WTC11 (cell line): ENCODE data around the gene MTA2. TPM values are rescaled to one million over a fixed set of nuclear protein-coding genes. Genes with fewer than 3 reads are reported as not detected.
A peak's percentile ranks its signal among the peaks of the same experiment; 100 is the strongest.

Experiments used
- AR ChIP-seq: fragments of 250-450 bp; sonication (Bioruptor Pico); IDR thresholded peaks from 2 replicates; pipeline ENCODE4 v1.9.0; 2021; ENCODE audit warnings: mild to moderate bottlenecking
- ATF1 ChIP-seq: sonication (generic); formaldehyde crosslinking; IDR thresholded peaks from 2 replicates; pipeline ENCODE4 v1.8.1; 2023; ENCODE audit warnings: mild to moderate bottlenecking, moderate library complexity, missing genetic modification reagents
- ATF2 ChIP-seq: sonication (generic); formaldehyde crosslinking; IDR thresholded peaks from 2 replicates; pipeline ENCODE4 v1.8.1; 2022; ENCODE audit warnings: low read depth, missing genetic modification reagents, borderline replicate concordance
- FOXP1 ChIP-seq: sonication (generic); formaldehyde crosslinking; IDR thresholded peaks from 2 replicates; pipeline ENCODE4 v1.8.0; 2022; ENCODE audit warnings: missing genetic modification reagents, mild to moderate bottlenecking, moderate library complexity, borderline replicate concordance
- HMGXB4 ChIP-seq: sonication (generic); formaldehyde crosslinking; IDR thresholded peaks from 2 replicates; pipeline ENCODE4 v1.8.1; 2023; ENCODE audit warnings: mild to moderate bottlenecking, moderate library complexity, missing genetic modification reagents
- JUN ChIP-seq: sonication (generic); formaldehyde crosslinking; IDR thresholded peaks from 2 replicates; pipeline ENCODE4 v1.8.0; 2023; ENCODE audit warnings: mild to moderate bottlenecking, missing genetic modification reagents
- MXD4 ChIP-seq: fragments of 250-450 bp; sonication (Bioruptor Pico); IDR thresholded peaks from 2 replicates; pipeline ENCODE4 v1.8.0; 2021; ENCODE audit warnings: mild to moderate bottlenecking, moderate library complexity, borderline replicate concordance
- NFYB ChIP-seq: sonication (generic); formaldehyde crosslinking; conservative IDR thresholded peaks from 2 replicates; pipeline ENCODE4 v1.8.0; 2022; ENCODE audit warnings: low read depth, missing genetic modification reagents
- PREB ChIP-seq: sonication (generic); formaldehyde crosslinking; IDR thresholded peaks from 2 replicates; pipeline ENCODE4 v1.8.1; 2022; ENCODE audit warnings: mild to moderate bottlenecking, missing genetic modification reagents, moderate library complexity, borderline replicate concordance
- RELA ChIP-seq: sonication (generic); formaldehyde crosslinking; IDR thresholded peaks from 2 replicates; pipeline ENCODE4 v1.8.1; 2022; ENCODE audit warnings: missing genetic modification reagents, mild to moderate bottlenecking, borderline replicate concordance
- ZNF138 ChIP-seq: sonication (generic); formaldehyde crosslinking; conservative IDR thresholded peaks from 2 replicates; pipeline ENCODE4 v1.8.1; 2022; ENCODE audit warnings: mild to moderate bottlenecking, moderate library complexity, missing genetic modification reagents
- ZNF396 ChIP-seq: fragments of 250-450 bp; sonication (Bioruptor Pico); IDR thresholded peaks from 2 replicates; pipeline ENCODE4 v1.8.0; 2021; ENCODE audit warnings: mild to moderate bottlenecking, moderate library complexity, borderline replicate concordance
- ZNF416 ChIP-seq: fragments of 250-450 bp; sonication (Bioruptor Pico); IDR thresholded peaks from 2 replicates; pipeline ENCODE4 v1.9.0; 2021; ENCODE audit warnings: mild to moderate bottlenecking, inconsistent platforms
- total RNA-seq: library from RNA; stranded (reverse); gene quantifications from 3 replicates; pipeline ENCODE4 v1.2.3, GENCODE V29; 2021
- TF ChIP-seq, protein P1 (sequence below): sonication (generic); formaldehyde crosslinking; IDR thresholded peaks from 2 replicates; pipeline ENCODE4 v1.8.0; 2023; ENCODE audit warnings: mild to moderate bottlenecking, missing genetic modification reagents
- TF ChIP-seq, protein P2 (sequence below): sonication (generic); formaldehyde crosslinking; IDR thresholded peaks from 2 replicates; pipeline ENCODE4 v1.8.1; 2023; ENCODE audit warnings: mild to moderate bottlenecking, missing genetic modification reagents
- TF ChIP-seq, protein P3 (sequence below): sonication (generic); formaldehyde crosslinking; IDR thresholded peaks from 2 replicates; pipeline ENCODE4 v1.8.0; 2023; ENCODE audit warnings: missing genetic modification reagents, mild to moderate bottlenecking, borderline replicate concordance
- TF ChIP-seq, protein P4 (sequence below): sonication (generic); formaldehyde crosslinking; IDR thresholded peaks from 2 replicates; pipeline ENCODE4 v1.8.1; 2023; ENCODE audit warnings: mild to moderate bottlenecking, missing genetic modification reagents, moderate library complexity

MTA2 gene
- total RNA-seq, 1 experiment from 2014 or later = 115 TPM

DNA sequence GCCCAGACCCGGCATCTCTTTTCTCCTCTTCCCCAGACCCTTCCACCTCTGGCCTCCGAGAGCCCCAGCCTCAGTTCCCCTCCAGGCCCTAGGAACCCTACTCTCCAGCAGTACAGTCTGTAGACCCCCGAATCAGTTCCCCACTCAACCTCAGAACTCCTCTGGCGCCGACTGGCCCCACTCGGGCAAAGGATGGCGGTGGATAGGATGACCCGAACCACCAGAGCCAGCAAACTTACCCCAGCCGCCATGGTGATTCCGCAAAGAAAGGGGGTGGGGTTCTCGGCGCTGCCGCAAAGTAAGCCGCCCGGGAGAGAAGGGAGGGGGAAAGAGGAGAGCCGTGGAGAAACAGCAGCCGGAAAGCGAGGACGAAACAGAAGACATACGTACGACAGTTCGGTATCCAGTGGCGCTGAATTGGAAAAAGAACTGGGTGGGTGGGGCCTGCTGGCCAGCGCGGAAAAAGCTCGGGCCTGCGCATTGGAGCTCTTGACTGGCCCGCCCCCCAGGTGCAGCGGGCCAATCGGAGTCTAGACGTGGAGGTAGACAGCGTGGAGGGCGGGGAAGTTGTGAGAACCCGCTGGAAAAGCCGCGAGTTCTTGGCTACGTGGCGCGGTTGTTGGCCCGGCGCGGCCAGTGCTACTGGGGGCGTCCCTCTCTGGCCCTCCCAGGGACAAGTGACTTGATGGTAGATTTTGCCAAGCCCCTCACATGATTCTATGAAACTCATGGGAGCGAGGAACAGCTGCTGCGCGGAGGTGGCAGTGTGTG, 27.9 kb downstream of the MTA2 start, which contains the start of gene EEF1G (continued):
- TF ChIP-seq PREB (CRISPR knock-in tag) (no peak), ZNF138 (no peak), ZNF416 (CRISPR knock-in tag) (no peak; the same call in 1 of the 2 replicates), AR (no peak), HMGXB4 (CRISPR knock-in tag) (no peak), RELA (CRISPR knock-in tag) (no peak), NFYB (peak; percentile 39), ATF2 (no peak), ZNF396 (CRISPR knock-in tag) (no peak), MXD4 (no peak), ATF1 (CRISPR knock-in tag) (no peak), JUN (CRISPR knock-in tag) (no peak), FOXP1 (CRISPR knock-in tag) (0 out of 2 replicates have a peak, but pooled peaks have one; percentile 2)
- TF ChIP-seq, protein P1, sequence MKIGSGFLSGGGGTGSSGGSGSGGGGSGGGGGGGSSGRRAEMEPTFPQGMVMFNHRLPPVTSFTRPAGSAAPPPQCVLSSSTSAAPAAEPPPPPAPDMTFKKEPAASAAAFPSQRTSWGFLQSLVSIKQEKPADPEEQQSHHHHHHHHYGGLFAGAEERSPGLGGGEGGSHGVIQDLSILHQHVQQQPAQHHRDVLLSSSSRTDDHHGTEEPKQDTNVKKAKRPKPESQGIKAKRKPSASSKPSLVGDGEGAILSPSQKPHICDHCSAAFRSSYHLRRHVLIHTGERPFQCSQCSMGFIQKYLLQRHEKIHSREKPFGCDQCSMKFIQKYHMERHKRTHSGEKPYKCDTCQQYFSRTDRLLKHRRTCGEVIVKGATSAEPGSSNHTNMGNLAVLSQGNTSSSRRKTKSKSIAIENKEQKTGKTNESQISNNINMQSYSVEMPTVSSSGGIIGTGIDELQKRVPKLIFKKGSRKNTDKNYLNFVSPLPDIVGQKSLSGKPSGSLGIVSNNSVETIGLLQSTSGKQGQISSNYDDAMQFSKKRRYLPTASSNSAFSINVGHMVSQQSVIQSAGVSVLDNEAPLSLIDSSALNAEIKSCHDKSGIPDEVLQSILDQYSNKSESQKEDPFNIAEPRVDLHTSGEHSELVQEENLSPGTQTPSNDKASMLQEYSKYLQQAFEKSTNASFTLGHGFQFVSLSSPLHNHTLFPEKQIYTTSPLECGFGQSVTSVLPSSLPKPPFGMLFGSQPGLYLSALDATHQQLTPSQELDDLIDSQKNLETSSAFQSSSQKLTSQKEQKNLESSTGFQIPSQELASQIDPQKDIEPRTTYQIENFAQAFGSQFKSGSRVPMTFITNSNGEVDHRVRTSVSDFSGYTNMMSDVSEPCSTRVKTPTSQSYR (CRISPR knock-in tag) = no peak
- TF ChIP-seq, protein P2, sequence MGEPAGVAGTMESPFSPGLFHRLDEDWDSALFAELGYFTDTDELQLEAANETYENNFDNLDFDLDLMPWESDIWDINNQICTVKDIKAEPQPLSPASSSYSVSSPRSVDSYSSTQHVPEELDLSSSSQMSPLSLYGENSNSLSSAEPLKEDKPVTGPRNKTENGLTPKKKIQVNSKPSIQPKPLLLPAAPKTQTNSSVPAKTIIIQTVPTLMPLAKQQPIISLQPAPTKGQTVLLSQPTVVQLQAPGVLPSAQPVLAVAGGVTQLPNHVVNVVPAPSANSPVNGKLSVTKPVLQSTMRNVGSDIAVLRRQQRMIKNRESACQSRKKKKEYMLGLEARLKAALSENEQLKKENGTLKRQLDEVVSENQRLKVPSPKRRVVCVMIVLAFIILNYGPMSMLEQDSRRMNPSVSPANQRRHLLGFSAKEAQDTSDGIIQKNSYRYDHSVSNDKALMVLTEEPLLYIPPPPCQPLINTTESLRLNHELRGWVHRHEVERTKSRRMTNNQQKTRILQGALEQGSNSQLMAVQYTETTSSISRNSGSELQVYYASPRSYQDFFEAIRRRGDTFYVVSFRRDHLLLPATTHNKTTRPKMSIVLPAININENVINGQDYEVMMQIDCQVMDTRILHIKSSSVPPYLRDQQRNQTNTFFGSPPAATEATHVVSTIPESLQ (CRISPR knock-in tag) = no peak
- TF ChIP-seq, protein P3, sequence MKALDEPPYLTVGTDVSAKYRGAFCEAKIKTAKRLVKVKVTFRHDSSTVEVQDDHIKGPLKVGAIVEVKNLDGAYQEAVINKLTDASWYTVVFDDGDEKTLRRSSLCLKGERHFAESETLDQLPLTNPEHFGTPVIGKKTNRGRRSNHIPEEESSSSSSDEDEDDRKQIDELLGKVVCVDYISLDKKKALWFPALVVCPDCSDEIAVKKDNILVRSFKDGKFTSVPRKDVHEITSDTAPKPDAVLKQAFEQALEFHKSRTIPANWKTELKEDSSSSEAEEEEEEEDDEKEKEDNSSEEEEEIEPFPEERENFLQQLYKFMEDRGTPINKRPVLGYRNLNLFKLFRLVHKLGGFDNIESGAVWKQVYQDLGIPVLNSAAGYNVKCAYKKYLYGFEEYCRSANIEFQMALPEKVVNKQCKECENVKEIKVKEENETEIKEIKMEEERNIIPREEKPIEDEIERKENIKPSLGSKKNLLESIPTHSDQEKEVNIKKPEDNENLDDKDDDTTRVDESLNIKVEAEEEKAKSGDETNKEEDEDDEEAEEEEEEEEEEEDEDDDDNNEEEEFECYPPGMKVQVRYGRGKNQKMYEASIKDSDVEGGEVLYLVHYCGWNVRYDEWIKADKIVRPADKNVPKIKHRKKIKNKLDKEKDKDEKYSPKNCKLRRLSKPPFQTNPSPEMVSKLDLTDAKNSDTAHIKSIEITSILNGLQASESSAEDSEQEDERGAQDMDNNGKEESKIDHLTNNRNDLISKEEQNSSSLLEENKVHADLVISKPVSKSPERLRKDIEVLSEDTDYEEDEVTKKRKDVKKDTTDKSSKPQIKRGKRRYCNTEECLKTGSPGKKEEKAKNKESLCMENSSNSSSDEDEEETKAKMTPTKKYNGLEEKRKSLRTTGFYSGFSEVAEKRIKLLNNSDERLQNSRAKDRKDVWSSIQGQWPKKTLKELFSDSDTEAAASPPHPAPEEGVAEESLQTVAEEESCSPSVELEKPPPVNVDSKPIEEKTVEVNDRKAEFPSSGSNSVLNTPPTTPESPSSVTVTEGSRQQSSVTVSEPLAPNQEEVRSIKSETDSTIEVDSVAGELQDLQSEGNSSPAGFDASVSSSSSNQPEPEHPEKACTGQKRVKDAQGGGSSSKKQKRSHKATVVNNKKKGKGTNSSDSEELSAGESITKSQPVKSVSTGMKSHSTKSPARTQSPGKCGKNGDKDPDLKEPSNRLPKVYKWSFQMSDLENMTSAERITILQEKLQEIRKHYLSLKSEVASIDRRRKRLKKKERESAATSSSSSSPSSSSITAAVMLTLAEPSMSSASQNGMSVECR = peak; percentile 44; the same call in 1 of the 2 replicates
- TF ChIP-seq, protein P4, sequence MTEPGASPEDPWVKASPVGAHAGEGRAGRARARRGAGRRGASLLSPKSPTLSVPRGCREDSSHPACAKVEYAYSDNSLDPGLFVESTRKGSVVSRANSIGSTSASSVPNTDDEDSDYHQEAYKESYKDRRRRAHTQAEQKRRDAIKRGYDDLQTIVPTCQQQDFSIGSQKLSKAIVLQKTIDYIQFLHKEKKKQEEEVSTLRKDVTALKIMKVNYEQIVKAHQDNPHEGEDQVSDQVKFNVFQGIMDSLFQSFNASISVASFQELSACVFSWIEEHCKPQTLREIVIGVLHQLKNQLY (CRISPR knock-in tag) = no peak
